KMS-11 (cell line): ENCODE measurements around the gene MED9.

Experiments used
- H2AFZ ChIP-seq: fragments of 200-600 bp; sonication (generic); 2 replicates; pipeline ENCODE4 v1.6.1; 2016; ENCODE audit warnings: antibody characterized with exemption, mixed run types, low read depth
- H3K27ac ChIP-seq: fragments of 200-600 bp; sonication (generic); 2 replicates; pipeline ENCODE4 v1.6.1; 2016; ENCODE audit warnings: mild to moderate bottlenecking, mixed run types
- H3K27me3 ChIP-seq: fragments of 200-600 bp; sonication (generic); 2 replicates; pipeline ENCODE4 v1.6.1; 2017; ENCODE audit warnings: mild to moderate bottlenecking, low read depth, mixed run types, moderate library complexity; ENCODE audit not compliant: insufficient read depth
- H3K36me3 ChIP-seq: fragments of 200-600 bp; sonication (generic); 2 replicates; pipeline ENCODE4 v1.6.1; 2017; ENCODE audit warnings: mild to moderate bottlenecking, mixed run types; ENCODE audit not compliant: insufficient read depth
- H3K4me1 ChIP-seq: fragments of 200-600 bp; sonication (generic); 2 replicates; pipeline ENCODE4 v1.6.1; 2016; ENCODE audit warnings: mild to moderate bottlenecking, low read depth, mixed run types; ENCODE audit not compliant: poor library complexity, severe bottlenecking
- H3K4me2 ChIP-seq: fragments of 200-600 bp; sonication (generic); 2 replicates; pipeline ENCODE4 v1.7.0; 2016; ENCODE audit warnings: mild to moderate bottlenecking, mixed run types
- H3K4me3 ChIP-seq: fragments of 200-600 bp; sonication (generic); IDR thresholded peaks from 2 replicates; pipeline ENCODE4 v1.6.1; 2017; ENCODE audit warnings: low read depth, low read length, mixed read lengths; ENCODE audit not compliant: insufficient read depth
- H3K79me2 ChIP-seq: fragments of 200-600 bp; sonication (generic); 2 replicates; pipeline ENCODE4 v1.6.1; 2016; ENCODE audit warnings: low read depth, mixed run types; ENCODE audit not compliant: insufficient read depth
- H3K9ac ChIP-seq: fragments of 200-600 bp; sonication (generic); 2 replicates; pipeline ENCODE4 v1.6.1; 2016; ENCODE audit warnings: mild to moderate bottlenecking, mixed run types
- H4K20me1 ChIP-seq: fragments of 200-600 bp; sonication (generic); 2 replicates; pipeline ENCODE4 v1.6.1; 2016; ENCODE audit warnings: mild to moderate bottlenecking, mixed run types; ENCODE audit not compliant: insufficient read depth
- TF ChIP-seq, protein P1 (sequence below): fragments of 200-600 bp; sonication (generic); conservative IDR thresholded peaks from 2 replicates; pipeline ENCODE4 v1.6.1; 2017; ENCODE audit warnings: low read depth, mild to moderate bottlenecking, antibody characterized with exemption, low read length, moderate library complexity, mixed read lengths

Gene MED9

DNA sequence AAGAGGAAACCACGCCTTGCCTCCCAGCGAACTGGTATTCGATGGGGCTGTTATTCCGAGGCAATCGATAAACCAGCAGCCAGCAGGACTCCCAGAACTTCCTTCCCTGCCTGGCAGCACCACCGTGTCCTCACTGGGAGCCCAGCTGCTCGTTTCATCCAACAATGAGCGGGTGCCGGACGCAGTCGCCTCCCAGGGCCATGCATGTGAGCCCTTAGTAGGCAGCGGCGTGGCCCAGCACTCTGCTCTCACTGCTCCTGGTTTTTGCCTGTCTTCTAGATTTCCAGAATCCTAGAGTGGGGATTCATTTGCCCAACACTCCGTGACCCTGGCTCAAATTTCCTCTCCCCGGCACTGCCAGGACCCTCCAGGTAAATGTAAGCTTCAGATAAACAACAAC, 48.5 kb downstream of the MED9 start:
- H3K4me1 ChIP-seq: no peaks in the 10 kb centered on the region

DNA sequence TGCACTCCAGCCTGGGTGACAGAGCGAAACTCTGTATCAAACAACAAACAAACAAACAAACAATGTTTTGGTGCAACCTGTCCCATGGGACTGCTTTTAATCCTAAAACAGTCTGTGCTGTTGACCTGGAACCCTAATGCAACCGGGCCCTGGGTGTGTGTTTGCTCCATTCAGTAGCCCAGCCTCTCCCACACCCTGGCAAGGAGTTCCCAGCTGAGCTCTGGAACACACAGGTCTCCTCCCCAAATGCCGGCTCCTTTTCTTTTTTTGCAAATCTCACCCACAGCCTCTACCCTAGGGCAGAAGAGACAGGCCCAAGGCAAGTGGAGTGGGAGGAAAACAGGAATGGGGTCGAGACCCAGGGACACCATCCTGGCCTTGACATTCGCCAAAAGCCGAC, 49.2 kb downstream of the MED9 start:
- H3K27me3 ChIP-seq: no peaks in the 10 kb centered on the region

More for the DNA sequence above, 48.5 kb downstream of the MED9 start:
- Histone ChIP-seq H3K79me2 (no peaks in the 10 kb centered on the region), H3K4me2 (no peak overlapping the region), H3K36me3 (no peaks in the 10 kb centered on the region), H3K27ac (no peak overlapping the region), H3K9ac (no peak overlapping the region), H3K4me3 (no peak overlapping the region), H2AFZ (no peak overlapping the region), H3K27me3 (no peaks in the 10 kb centered on the region), H4K20me1 (no peaks in the 10 kb centered on the region)
- TF ChIP-seq, protein P1, sequence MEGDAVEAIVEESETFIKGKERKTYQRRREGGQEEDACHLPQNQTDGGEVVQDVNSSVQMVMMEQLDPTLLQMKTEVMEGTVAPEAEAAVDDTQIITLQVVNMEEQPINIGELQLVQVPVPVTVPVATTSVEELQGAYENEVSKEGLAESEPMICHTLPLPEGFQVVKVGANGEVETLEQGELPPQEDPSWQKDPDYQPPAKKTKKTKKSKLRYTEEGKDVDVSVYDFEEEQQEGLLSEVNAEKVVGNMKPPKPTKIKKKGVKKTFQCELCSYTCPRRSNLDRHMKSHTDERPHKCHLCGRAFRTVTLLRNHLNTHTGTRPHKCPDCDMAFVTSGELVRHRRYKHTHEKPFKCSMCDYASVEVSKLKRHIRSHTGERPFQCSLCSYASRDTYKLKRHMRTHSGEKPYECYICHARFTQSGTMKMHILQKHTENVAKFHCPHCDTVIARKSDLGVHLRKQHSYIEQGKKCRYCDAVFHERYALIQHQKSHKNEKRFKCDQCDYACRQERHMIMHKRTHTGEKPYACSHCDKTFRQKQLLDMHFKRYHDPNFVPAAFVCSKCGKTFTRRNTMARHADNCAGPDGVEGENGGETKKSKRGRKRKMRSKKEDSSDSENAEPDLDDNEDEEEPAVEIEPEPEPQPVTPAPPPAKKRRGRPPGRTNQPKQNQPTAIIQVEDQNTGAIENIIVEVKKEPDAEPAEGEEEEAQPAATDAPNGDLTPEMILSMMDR: no peak

DNA sequence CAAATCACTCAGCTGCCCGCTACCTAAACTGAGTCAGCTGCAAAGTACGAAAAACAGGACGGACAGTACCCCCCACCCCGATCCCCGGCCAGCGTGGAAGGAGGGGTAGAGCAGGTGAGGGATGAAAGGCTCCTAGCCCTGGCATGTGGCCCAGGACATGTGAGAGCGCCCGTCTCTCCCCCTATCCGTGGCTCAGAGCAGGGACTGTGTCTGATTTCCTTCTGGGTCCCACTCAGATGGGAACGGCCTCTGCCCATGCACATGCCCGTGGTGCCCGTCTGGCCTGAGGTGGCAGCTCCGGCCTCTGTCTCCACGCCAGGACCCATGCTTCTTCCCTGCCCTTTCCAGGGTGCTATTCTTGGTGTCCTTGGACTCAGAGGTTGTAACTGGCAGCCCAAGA, 49.6 kb downstream of the MED9 start:
- Histone ChIP-seq H4K20me1 (no peaks in the 10 kb centered on the region), H2AFZ (no peak overlapping the region), H3K9ac (no peak overlapping the region)

More for the DNA sequence above, 49.2 kb downstream of the MED9 start:
- Histone ChIP-seq H3K4me2 (no peak overlapping the region), H3K9ac (no peak overlapping the region), H3K79me2 (no peaks in the 10 kb centered on the region), H3K4me1 (no peaks in the 10 kb centered on the region), H3K4me3 (no peak overlapping the region), H4K20me1 (no peaks in the 10 kb centered on the region), H2AFZ (no peak overlapping the region), H3K36me3 (no peaks in the 10 kb centered on the region), H3K27ac (no peak overlapping the region)
- TF ChIP-seq, protein P1: no peak

DNA sequence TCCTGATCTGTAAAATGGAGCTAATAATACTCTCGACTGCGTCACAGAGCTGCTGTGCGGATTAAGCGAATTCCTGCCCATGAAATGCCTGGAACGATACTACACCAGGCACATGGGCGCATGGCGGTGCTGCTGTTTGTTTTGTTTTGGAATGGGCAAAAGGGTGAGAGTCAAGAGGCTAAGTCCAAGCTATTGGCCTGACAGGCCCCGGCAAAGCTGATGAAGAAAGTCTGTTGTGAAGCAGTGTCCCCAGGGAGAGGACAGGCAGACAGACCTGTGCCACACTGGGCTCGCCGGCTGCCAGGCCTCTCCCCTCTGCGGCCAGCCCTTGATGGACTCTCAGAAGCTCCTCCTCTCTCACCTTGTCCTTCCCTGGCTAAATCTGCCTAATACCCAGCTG, 50.7 kb downstream of the MED9 start:
- no peaks in the 10 kb centered on the region for H3K36me3 ChIP-seq
- H3K4me1 ChIP-seq: no peaks in the 10 kb centered on the region

More for the DNA sequence above, 49.6 kb downstream of the MED9 start:
- H3K36me3 ChIP-seq: no peaks in the 10 kb centered on the region
- no peak overlapping the region for H3K4me3 ChIP-seq
- no peaks in the 10 kb centered on the region for H3K27me3 ChIP-seq
- TF ChIP-seq, protein P1: no peak
- H3K4me2 ChIP-seq: no peak overlapping the region
- H3K79me2 ChIP-seq: no peaks in the 10 kb centered on the region
- no peak overlapping the region for H3K27ac ChIP-seq
- H3K4me1 ChIP-seq: no peaks in the 10 kb centered on the region

More for the DNA sequence above, 50.7 kb downstream of the MED9 start:
- H3K27me3 ChIP-seq: no peaks in the 10 kb centered on the region
- no peaks in the 10 kb centered on the region for H3K79me2 ChIP-seq
- H3K4me3 ChIP-seq: no peak overlapping the region
- TF ChIP-seq, protein P1: no peak
- no peak overlapping the region for H3K27ac ChIP-seq
- H3K4me2 ChIP-seq: no peak overlapping the region
- no peaks in the 10 kb centered on the region for H4K20me1 ChIP-seq
- H2AFZ ChIP-seq: no peak overlapping the region
- H3K9ac ChIP-seq: no peak overlapping the region
